SIG-M5 (cell line): ENCODE measurements around the gene MX1.
"Not testable (repeated sequence)": the region's sequence is repeated elsewhere in the genome, so short reads cannot be mapped to it uniquely, and the experiment has no call there.

Source experiments
- DNase-seq: peaks from one replicate; lab custom pipeline; 2025; lab: John Stamatoyannopoulos, UW

The MX1 gene

GRCh38 chr21:41407541-41408460, 18.2 kb upstream of the MX1 start:
- no peak for DNase-seq

- DNase-seq = no peak
Measured at GRCh38 chr21:41410361-41410760, 15.7 kb upstream of the MX1 start.

GRCh38 chr21:41410767-41411448, 15.1 kb upstream of the MX1 start:
- DNase-seq = no peak

GRCh38 chr21:41411449-41412089, 14.5 kb upstream of the MX1 start:
- DNase-seq = no peak

- DNase-seq = not testable (repeated sequence)
Measured at GRCh38 chr21:41417505-41417904, 8.5 kb upstream of the MX1 start.

GRCh38 chr21:41418393-41418792, 7.6 kb upstream of the MX1 start:
- DNase-seq = no peak

- no peak for DNase-seq
Measured at GRCh38 chr21:41418956-41419680, 6.9 kb upstream of the MX1 start.

- peak; percentile 19 for DNase-seq
Measured at GRCh38 chr21:41419921-41420862, 5.8 kb upstream of the MX1 start.

- not testable (repeated sequence) for DNase-seq
Measured at GRCh38 chr21:41420998-41421397, 5.0 kb upstream of the MX1 start.

- no peak for DNase-seq
Measured at GRCh38 chr21:41422546-41423304, 3.3 kb upstream of the MX1 start.

GRCh38 chr21:41423305-41423636, 2.8 kb upstream of the MX1 start:
- DNase-seq = not testable (repeated sequence)

- DNase-seq = no peak
Measured at GRCh38 chr21:41425588-41425953, 468 bp upstream of the MX1 start.

GRCh38 chr21:41426676-41427404, 801 bp downstream of the MX1 start:
- DNase-seq = no peak

- DNase-seq = no peak
Measured at GRCh38 chr21:41427556-41427955, 1.5 kb downstream of the MX1 start.

GRCh38 chr21:41428311-41428710, 2.3 kb downstream of the MX1 start:
- no peak for DNase-seq

GRCh38 chr21:41428847-41429246, 2.8 kb downstream of the MX1 start:
- no peak for DNase-seq

- DNase-seq = no peak
Measured at GRCh38 chr21:41429305-41429704, 3.3 kb downstream of the MX1 start.

GRCh38 chr21:41429925-41430491, 4.0 kb downstream of the MX1 start:
- no peak for DNase-seq

- no peak for DNase-seq
Measured at GRCh38 chr21:41431788-41432548, 5.9 kb downstream of the MX1 start.
